B cell (primary cell): ENCODE results near the gene VWA7. TPM values are rescaled to one million over a fixed set of nuclear protein-coding genes. Genes with fewer than 3 reads are reported as not detected.

Experiments used
- ATAC-seq: fragments of 200-7000 bp; cut with Tn5 transposase; one replicate; pipeline ENCODE4 v1.10.0; 2021; ENCODE audit warnings: low read depth, mild to moderate bottlenecking, moderate number of reproducible peaks, moderate library complexity
- CTCF ChIA-PET: fragments of 350-600 bp; sonication (Branson Sonifier 250); formaldehyde crosslinking; loops from one replicate; lab custom pipeline; 2021; ENCODE audit warnings: antibody characterized with exemption, inconsistent platforms; lab: Charles Lee
- POLR2A ChIA-PET: fragments of 350-600 bp; sonication (Branson Sonifier 250); formaldehyde crosslinking; loops from one replicate; lab custom pipeline; 2021; ENCODE audit warnings: antibody characterized with exemption; lab: Charles Lee
- DNase-seq: peaks from one replicate; pipeline ENCODE4 v3.0.0; 2013
- H2AFZ ChIP-seq: 2 replicates; pipeline ENCODE4 v1.6.1; 2012; ENCODE audit warnings: mild to moderate bottlenecking, low read depth, low read length; ENCODE audit not compliant: insufficient read depth, poor library complexity, severe bottlenecking
- H3K27ac ChIP-seq, 2 donors: 1 replicate in 1 of 2; 2 replicates in 1 of 2; pipeline ENCODE4 v1.5.1; 2012 to 2013; ENCODE audit warnings: low read length in 2 of 2, mild to moderate bottlenecking in 2 of 2, moderate library complexity in 1 of 2
- H3K27me3 ChIP-seq, 4 experiments: fragments of 200-600 bp in 1 of 4; sonication (generic) in 1 of 4; replicated peaks in 1 of 4; 1 replicate in 2 of 4; 2 replicates in 2 of 4; pipeline versions ENCODE4 v1.6.1 to v1.7.0; 2013 to 2016; ENCODE audit warnings: low read length in 3 of 4, mild to moderate bottlenecking in 2 of 4, mixed read lengths in 1 of 4, moderate library complexity in 1 of 4; ENCODE audit not compliant: insufficient read depth in 4 of 4, control insufficient read depth in 3 of 4; ENCODE audit errors: control extremely low read depth in 1 of 4
- H3K36me3 ChIP-seq, 2 experiments: replicated peaks in 1 of 2; 1 replicate in 1 of 2; 2 replicates in 1 of 2; pipeline versions ENCODE4 v1.6.1 to v1.7.1; 2013; ENCODE audit warnings: low read length in 1 of 2; ENCODE audit not compliant: insufficient read depth in 2 of 2, control insufficient read depth in 1 of 2; ENCODE audit errors: control extremely low read depth in 1 of 2, extremely low read depth in 1 of 2
- H3K4me1 ChIP-seq, 2 donors: fragments of 200-600 bp in 1 of 2; sonication (generic) in 1 of 2; 1 replicate in 1 of 2; 2 replicates in 1 of 2; pipeline versions ENCODE4 v1.5.1 to v1.6.1; 2013 to 2017; ENCODE audit warnings: low read length in 2 of 2; ENCODE audit not compliant: control insufficient read depth in 2 of 2, insufficient read depth in 2 of 2
- H3K4me2 ChIP-seq: replicated peaks from 2 replicates; pipeline ENCODE3; 2012; ENCODE audit warnings: mild to moderate bottlenecking, low read depth, low read length; ENCODE audit not compliant: poor library complexity, severe bottlenecking
- H3K4me3 ChIP-seq, 5 experiments: fragments of 200-600 bp in 1 of 5; sonication (generic) in 1 of 5; 1 replicate in 3 of 5; 2 replicates in 2 of 5; pipeline versions ENCODE4 v1.5.1 to v1.7.0; 2011 to 2016; ENCODE audit warnings: low read length in 4 of 5, mild to moderate bottlenecking in 4 of 5, low read depth in 2 of 5, control low read depth in 1 of 5, moderate library complexity in 1 of 5; ENCODE audit not compliant: insufficient read depth in 1 of 5; ENCODE audit errors: control extremely low read depth in 1 of 5, extremely low read depth in 1 of 5
- H3K79me2 ChIP-seq: fragments of 200-600 bp; sonication (generic); one replicate; pipeline ENCODE4 v1.6.0; 2016; ENCODE audit warnings: low read length; ENCODE audit not compliant: control insufficient read depth, insufficient read depth
- H3K9ac ChIP-seq: fragments of 200-600 bp; sonication (generic); 2 replicates; pipeline ENCODE4 v1.6.1; 2017; ENCODE audit warnings: mild to moderate bottlenecking, low read length, moderate library complexity
- H3K9me3 ChIP-seq, 3 donors: one replicate each; pipeline versions ENCODE4 v1.6.1 to v1.7.1; 2013; ENCODE audit warnings: low read length in 2 of 3; ENCODE audit not compliant: control insufficient read depth in 2 of 3, insufficient read depth in 1 of 3; ENCODE audit errors: control extremely low read depth in 1 of 3
- H4K20me1 ChIP-seq: 2 replicates; pipeline ENCODE4 v1.6.0; 2012; ENCODE audit warnings: mild to moderate bottlenecking, low read length; ENCODE audit not compliant: insufficient read depth, control insufficient read depth, poor library complexity, severe bottlenecking
- H3K27ac Mint-ChIP-seq: one replicate; pipeline ENCODE4 v1.8.0; 2021; ENCODE audit warnings: mixed read lengths
- H3K27me3 Mint-ChIP-seq: one replicate; pipeline ENCODE4 v1.8.0; 2021; ENCODE audit warnings: mixed read lengths
- H3K4me1 Mint-ChIP-seq: one replicate; pipeline ENCODE4 v1.8.0; 2021; ENCODE audit warnings: mixed read lengths
- H3K4me3 Mint-ChIP-seq: one replicate; pipeline ENCODE4 v1.8.0; 2021; ENCODE audit warnings: mixed read lengths
- H3K9me3 Mint-ChIP-seq: one replicate; pipeline ENCODE4 v1.8.0; 2022; ENCODE audit warnings: mixed read lengths; ENCODE audit not compliant: insufficient read depth
- CTCF ChIP-seq: fragments of 200-600 bp; IDR thresholded peaks from one replicate; pipeline ENCODE4 v1.8.0; 2022; ENCODE audit warnings: antibody characterized with exemption, mild to moderate bottlenecking
- EZH2 ChIP-seq: IDR thresholded peaks from 2 replicates; pipeline ENCODE4 v1.6.1; 2012; ENCODE audit warnings: borderline replicate concordance, low read depth, mild to moderate bottlenecking, moderate library complexity, low read length; ENCODE audit not compliant: insufficient read depth, poor library complexity, severe bottlenecking
- WGBS: methylation state at CpG from one replicate; pipeline ENCODE4 v1.1.5; 2013; ENCODE audit warnings: missing lambda C conversion rate; ENCODE audit not compliant: insufficient coverage; 5-methylcytosine and 5-hydroxymethylcytosine counted together
- intact Hi-C: fragments of 100-400 bp; cut with micrococcal nuclease; formaldehyde crosslinking; loops from one replicate; pipeline ENCODE4 v1.10.0; 2022
- polyA plus RNA-seq: library from polyadenylated mRNA; depleted of rRNA; stranded (reverse); fragments of >200 nt; gene quantifications from 2 replicates; pipeline ENCODE4 v1.2.3, GENCODE V29; 2012
- total RNA-seq, 2 donors: library from RNA; stranded (reverse); fragments of 120-200 nt in 1 of 2; gene quantifications; 1 replicate in 1 of 2; 2 replicates in 1 of 2; pipeline versions ENCODE4 v1.2.3 to v1.2.4, GENCODE V29; 2013 to 2022

The VWA7 gene
- total and polyA plus RNA-seq, 2 donors (not counting 1 experiment from before 2014, with no cell fraction given), result 5.2 to 6.0 TPM

DNA sequence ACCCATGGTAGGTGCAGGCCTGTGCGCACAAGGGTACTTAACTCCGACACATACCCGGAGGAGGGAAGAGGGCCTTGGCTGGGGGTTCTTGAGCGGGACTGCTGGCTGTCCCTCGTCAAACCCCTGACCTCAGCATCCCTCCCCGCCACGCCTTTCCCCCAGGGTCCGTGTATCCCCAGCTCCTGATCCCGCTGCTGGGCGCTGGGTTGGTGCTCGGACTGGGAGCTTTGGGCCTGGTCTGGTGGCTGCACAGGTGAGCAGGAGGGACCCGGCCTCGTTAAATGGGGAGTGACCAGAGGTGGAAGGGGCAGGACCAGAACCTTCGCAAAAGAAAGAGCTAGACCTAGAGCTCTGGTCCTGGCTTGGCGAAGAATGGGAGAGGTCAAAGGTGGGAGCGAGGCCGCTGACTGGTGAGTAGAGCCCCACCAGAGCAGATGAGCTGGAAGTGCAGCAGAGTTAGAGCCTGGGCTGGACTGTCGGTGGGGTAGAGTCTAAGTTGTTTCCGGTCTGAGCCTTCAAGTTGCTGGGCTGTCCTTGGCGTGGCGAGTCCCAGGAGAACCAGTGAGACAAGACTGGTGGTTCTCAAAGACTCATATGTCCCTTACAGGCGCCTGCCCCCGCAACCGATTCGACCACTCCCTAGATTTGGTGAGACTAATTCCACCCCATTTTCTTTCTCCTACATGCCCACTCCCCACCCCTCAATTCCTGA, 53.0 kb downstream of the VWA7 start:
- H3K4me3 Mint-ChIP-seq, result no peak overlapping the region
- CTCF ChIA-PET, result interaction anchor here (1.0 to 1.9 kb wide), 2 partner anchors 9 to 140 kb away, joined by 3 to 4 read pairs; partner anchors contain the start of gene LY6G6D

More for the DNA sequence above, 53.0 kb downstream of the VWA7 start:
- Histone ChIP-seq H3K27ac (no peak overlapping the region), H4K20me1 (no peaks in the 10 kb centered on the region), H3K36me3 (peaks cover 0 to 18% of the 10 kb centered on the region in 2 experiments), H3K9me3 (no peaks in the 10 kb centered on the region), H3K79me2 (peaks cover 13% of the 10 kb centered on the region), H3K4me3 (peak overlapping the region in 1 of 5 experiments; percentile 12), H3K4me2 (peak overlapping the region; percentile 58), H3K27me3 (no peaks in the 10 kb centered on the region), H3K4me1 (peaks cover 38 to 46% of the 10 kb centered on the region in 2 donors), H3K9ac (no peak overlapping the region), H2AFZ (no peak overlapping the region)
- Mint-ChIP-seq H3K27me3 (no peaks in the 10 kb centered on the region), H3K27ac (peak overlapping the region; percentile 29), H3K4me1 (peaks cover 53% of the 10 kb centered on the region), H3K9me3 (no peaks in the 10 kb centered on the region)
- intact Hi-C loops, result no loop called here
- no peak for DNase-seq
- TF ChIP-seq CTCF (no peak), EZH2 (no peak)
- POLR2A ChIA-PET, result interaction anchor here (0.5 to 1.5 kb wide), 5 partner anchors 14 to 162 kb away, joined by 3 to 8 read pairs (median 4); no protein-coding TSS in a partner anchor
- ATAC-seq, result no peak
- WGBS, result 92% methylated on average over 24 of the region's 25 CpGs
